Measurements from ENCODE around the gene ABCA4.

ABCA4 gene

GRCh38 chr1:94083681-94084080, 37.3 kb downstream of the ABCA4 start:
- DNase-seq (ENCODE audit: low read depth in 2 of 2): no peak

- no peak for DNase-seq (ENCODE audit: low read depth in 2 of 2)
Measured at GRCh38 chr1:94081566-94082344, 39.2 kb downstream of the ABCA4 start.

- no peak for DNase-seq (ENCODE audit: low read depth in 2 of 2)
Measured at GRCh38 chr1:94079989-94080388, 41.0 kb downstream of the ABCA4 start.

- no peak for DNase-seq (ENCODE audit: low read depth in 2 of 2)
Measured at GRCh38 chr1:94079080-94079940, 41.6 kb downstream of the ABCA4 start.

GRCh38 chr1:94072840-94073522, 48.0 kb downstream of the ABCA4 start:
- DNase-seq (ENCODE audit: low read depth in 2 of 2): no peak

- no peak for DNase-seq (ENCODE audit: low read depth in 2 of 2)
Measured at GRCh38 chr1:94071976-94072375, 49.0 kb downstream of the ABCA4 start.

- DNase-seq (ENCODE audit: low read depth in 2 of 2): no peak
Measured at GRCh38 chr1:94071391-94071790, 49.6 kb downstream of the ABCA4 start.

- no peak for DNase-seq (ENCODE audit: low read depth in 2 of 2)
Measured at GRCh38 chr1:94070865-94071264, 50.1 kb downstream of the ABCA4 start.

GRCh38 chr1:94069919-94070285, 51.0 kb downstream of the ABCA4 start:
- no peak for DNase-seq (ENCODE audit: low read depth in 2 of 2)

- DNase-seq (ENCODE audit: low read depth in 2 of 2): no peak
Measured at GRCh38 chr1:94068999-94069918, 51.7 kb downstream of the ABCA4 start.

GRCh38 chr1:94068096-94068998, 52.6 kb downstream of the ABCA4 start:
- no peak for DNase-seq (ENCODE audit: low read depth in 2 of 2)

GRCh38 chr1:94067196-94067595, 53.8 kb downstream of the ABCA4 start:
- DNase-seq (ENCODE audit: low read depth in 2 of 2): no peak

GRCh38 chr1:94063379-94063778, 57.6 kb downstream of the ABCA4 start:
- DNase-seq (ENCODE audit: low read depth in 2 of 2): no peak

- DNase-seq (ENCODE audit: low read depth in 2 of 2): peak in 1 of 2 donors; percentile 14
Measured at GRCh38 chr1:94061513-94062443, 59.2 kb downstream of the ABCA4 start.

- DNase-seq (ENCODE audit: low read depth in 2 of 2): no peak
Measured at GRCh38 chr1:94060720-94061119, 60.2 kb downstream of the ABCA4 start.

- no peak for DNase-seq (ENCODE audit: low read depth in 2 of 2)
Measured at GRCh38 chr1:94058766-94059165, 62.2 kb downstream of the ABCA4 start.

- DNase-seq (ENCODE audit: low read depth in 2 of 2): no peak
Measured at GRCh38 chr1:94056996-94057395, 64.0 kb downstream of the ABCA4 start.

GRCh38 chr1:94056171-94056570, 64.8 kb downstream of the ABCA4 start:
- DNase-seq (ENCODE audit: low read depth in 2 of 2): no peak

GRCh38 chr1:94055459-94056122, 65.4 kb downstream of the ABCA4 start:
- no peak for DNase-seq (ENCODE audit: low read depth in 2 of 2)

All from stimulated activated CD4-positive, alpha-beta T cell treated with anti-CD3 and anti-CD28 coated beads, Interleukin-15, amount 100 ng/mL, for 48 hours (primary cell).